ENCODE measurements around the gene ACVR1B. TPM values are rescaled to one million over a fixed set of nuclear protein-coding genes. Genes with fewer than 3 reads are reported as not detected.
A peak's percentile ranks its signal among the peaks of the same experiment; 100 is the strongest.

The ACVR1B gene
- total RNA-seq, 1 donor from 2014 or later = 13.8 TPM

DNA sequence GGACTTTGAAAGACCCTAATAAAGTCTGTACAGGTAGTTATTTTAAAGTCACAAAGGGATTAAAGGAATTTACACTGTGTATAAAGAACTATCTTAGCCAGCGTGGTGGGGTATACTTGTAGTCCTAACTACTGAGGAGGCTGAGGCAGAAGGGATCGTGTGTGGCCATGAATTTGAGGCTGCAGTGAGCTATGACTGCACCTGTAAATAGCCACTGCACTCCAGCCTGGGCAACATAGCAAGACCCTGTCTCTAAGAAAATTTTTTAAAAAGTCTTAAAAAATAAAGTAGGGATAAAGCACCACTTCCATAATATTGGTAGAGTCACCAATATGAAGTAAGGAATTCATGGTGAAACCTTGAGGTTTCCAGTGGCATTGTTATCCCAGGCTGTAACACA is 18.1 kb downstream of the ACVR1B start:
- TF ChIP-seq EZH2 (IDR thresholded peaks at IDR 0.05) (no peak), EZH2phosphoT487 (IDR thresholded peaks at IDR 0.05) (no peak)
- TF ChIP-seq, protein P1, sequence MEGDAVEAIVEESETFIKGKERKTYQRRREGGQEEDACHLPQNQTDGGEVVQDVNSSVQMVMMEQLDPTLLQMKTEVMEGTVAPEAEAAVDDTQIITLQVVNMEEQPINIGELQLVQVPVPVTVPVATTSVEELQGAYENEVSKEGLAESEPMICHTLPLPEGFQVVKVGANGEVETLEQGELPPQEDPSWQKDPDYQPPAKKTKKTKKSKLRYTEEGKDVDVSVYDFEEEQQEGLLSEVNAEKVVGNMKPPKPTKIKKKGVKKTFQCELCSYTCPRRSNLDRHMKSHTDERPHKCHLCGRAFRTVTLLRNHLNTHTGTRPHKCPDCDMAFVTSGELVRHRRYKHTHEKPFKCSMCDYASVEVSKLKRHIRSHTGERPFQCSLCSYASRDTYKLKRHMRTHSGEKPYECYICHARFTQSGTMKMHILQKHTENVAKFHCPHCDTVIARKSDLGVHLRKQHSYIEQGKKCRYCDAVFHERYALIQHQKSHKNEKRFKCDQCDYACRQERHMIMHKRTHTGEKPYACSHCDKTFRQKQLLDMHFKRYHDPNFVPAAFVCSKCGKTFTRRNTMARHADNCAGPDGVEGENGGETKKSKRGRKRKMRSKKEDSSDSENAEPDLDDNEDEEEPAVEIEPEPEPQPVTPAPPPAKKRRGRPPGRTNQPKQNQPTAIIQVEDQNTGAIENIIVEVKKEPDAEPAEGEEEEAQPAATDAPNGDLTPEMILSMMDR (IDR thresholded peaks at IDR 0.05) = no peak
- H3K27me3 Mint-ChIP-seq (ENCODE audit: insufficient read depth, low read depth) = no peaks in the 10 kb centered on the region
- no peak overlapping the region for H2AFZ ChIP-seq (replicated peaks)
- H3K36me3 Mint-ChIP-seq = peaks cover 12% of the 10 kb centered on the region
- no peak overlapping the region for H3K4me3 Mint-ChIP-seq
- peaks cover 76% of the 10 kb centered on the region for H3K79me2 ChIP-seq (ENCODE audit: low read depth)
- H3K27ac ChIP-seq = no peak overlapping the region
- peaks cover 6% of the 10 kb centered on the region for H3K9me3 ChIP-seq (ENCODE audit: low read depth)
- no peak overlapping the region for H3K9ac ChIP-seq
- H3K9me3 Mint-ChIP-seq = peaks cover 9% of the 10 kb centered on the region
- no peak for DNase-seq (ENCODE audit: low spot score)
- no peaks in the 10 kb centered on the region for H3K36me3 ChIP-seq
- H3K4me1 ChIP-seq = peaks cover 15% of the 10 kb centered on the region
- H3F3A ChIP-seq (ENCODE audit: low read depth) = no peaks in the 10 kb centered on the region
- H3K4me1 Mint-ChIP-seq = peaks cover 36% of the 10 kb centered on the region
- H3K4me3 ChIP-seq = no peak overlapping the region
- H3K27me3 ChIP-seq = no peaks in the 10 kb centered on the region
- H3K4me2 ChIP-seq = no peak overlapping the region
- no peak overlapping the region for H3K27ac Mint-ChIP-seq
- H4K20me1 ChIP-seq (ENCODE audit: low read depth) = peaks cover 66% of the 10 kb centered on the region

DNA sequence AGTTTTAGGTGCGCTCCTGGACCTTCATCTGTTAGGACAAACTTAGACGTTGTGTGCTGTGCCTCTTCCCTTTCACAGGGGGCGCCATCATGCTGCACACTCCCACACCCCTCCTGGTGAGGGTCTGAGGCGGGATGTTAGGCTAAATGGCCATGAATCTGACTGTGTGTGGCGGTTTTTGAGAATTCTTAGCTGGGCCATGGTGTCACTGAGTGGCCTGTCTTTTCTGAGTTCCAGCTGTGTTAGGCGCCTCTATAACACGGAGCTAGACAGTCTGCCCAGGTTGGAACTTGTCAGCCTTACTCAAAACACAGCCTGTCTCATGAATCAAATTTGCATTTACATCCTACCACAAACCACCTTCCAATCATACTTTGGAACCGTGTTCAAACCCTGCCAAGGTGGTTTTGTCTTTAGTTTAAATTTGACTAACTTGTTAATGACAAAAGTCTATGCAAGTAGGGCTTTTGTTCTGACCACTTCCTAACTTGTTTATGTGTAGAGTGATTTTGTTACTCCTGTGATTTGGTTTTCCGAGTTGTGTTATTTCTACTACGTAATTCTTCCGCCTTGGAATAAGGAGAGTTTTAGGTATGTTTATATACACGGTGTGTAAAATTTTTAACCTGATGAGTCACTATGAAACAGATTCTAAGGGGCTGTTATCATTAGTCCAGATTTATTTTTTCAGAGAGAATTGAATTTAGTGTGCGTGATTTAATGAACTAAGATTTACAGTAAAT is 19.6 kb downstream of the ACVR1B start:
- H3K27me3 ChIP-seq = no peaks in the 10 kb centered on the region
- no peak overlapping the region for H3K27ac ChIP-seq
- peak; percentile 65 for DNase-seq (ENCODE audit: low spot score)
- H3F3A ChIP-seq (ENCODE audit: low read depth) = no peaks in the 10 kb centered on the region
- no peak overlapping the region for H3K4me2 ChIP-seq
- H3K9me3 ChIP-seq (ENCODE audit: low read depth) = no peaks in the 10 kb centered on the region
- peaks cover 10% of the 10 kb centered on the region for H3K36me3 Mint-ChIP-seq
- no peak overlapping the region for H3K27ac Mint-ChIP-seq
- H3K27me3 Mint-ChIP-seq (ENCODE audit: insufficient read depth, low read depth) = no peaks in the 10 kb centered on the region
- H3K4me1 Mint-ChIP-seq = peaks cover 36% of the 10 kb centered on the region
- no peak overlapping the region for H2AFZ ChIP-seq (replicated peaks)
- peaks cover 78% of the 10 kb centered on the region for H4K20me1 ChIP-seq (ENCODE audit: low read depth)
- H3K9me3 Mint-ChIP-seq = peaks cover under 1% of the 10 kb centered on the region
- no peak overlapping the region for H3K4me3 ChIP-seq
- H3K4me1 ChIP-seq = peaks cover 15% of the 10 kb centered on the region
- no peaks in the 10 kb centered on the region for H3K36me3 ChIP-seq
- H3K4me3 Mint-ChIP-seq = no peak overlapping the region
- peaks cover 62% of the 10 kb centered on the region for H3K79me2 ChIP-seq (ENCODE audit: low read depth)
- TF ChIP-seq, protein P1 (IDR thresholded peaks at IDR 0.05) = peak; percentile 75
- TF ChIP-seq EZH2phosphoT487 (IDR thresholded peaks at IDR 0.05) = no peak
- no peak overlapping the region for H3K9ac ChIP-seq

DNA sequence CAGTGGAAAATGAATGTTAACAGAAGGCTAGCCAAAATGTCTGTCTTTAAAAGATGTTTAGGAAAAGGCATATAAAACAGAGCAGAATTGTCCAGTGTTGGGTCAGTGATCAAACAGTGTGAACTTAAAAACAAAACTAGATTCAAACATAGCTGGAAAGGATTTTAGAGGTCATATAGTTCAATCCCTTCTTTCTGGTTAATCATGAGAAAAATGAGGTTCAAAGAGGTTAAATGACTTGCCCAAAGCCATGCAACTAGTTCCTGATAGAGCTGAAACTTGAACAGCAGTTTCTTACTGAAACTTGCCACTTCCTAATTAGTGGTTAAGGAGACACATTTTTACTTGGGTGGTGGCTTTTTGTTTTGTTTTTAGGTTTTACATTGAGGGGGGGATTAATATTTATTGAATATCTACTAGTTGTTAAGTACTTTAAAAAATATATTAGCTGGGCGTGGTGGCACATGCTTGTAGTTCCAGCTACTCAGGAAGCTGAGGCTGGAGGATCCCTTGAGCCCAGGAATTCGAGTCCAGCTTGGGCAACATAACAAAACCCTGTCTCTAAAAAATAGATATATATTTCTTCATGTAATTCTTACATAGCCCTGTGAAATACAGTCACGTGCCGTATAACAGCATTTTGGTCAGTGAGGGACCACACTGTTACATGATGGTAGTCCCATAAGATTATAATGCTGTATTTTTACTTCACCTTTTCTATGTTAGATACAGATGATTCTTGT is 20.4 kb downstream of the ACVR1B start:
- H3K27ac ChIP-seq = no peak overlapping the region
- TF ChIP-seq, protein P1 (IDR thresholded peaks at IDR 0.05) = no peak
- no peak for TF ChIP-seq EZH2phosphoT487 (IDR thresholded peaks at IDR 0.05)
- no peak for TF ChIP-seq EZH2 (IDR thresholded peaks at IDR 0.05)
- no peak overlapping the region for H2AFZ ChIP-seq (replicated peaks)
- no peak overlapping the region for H3K4me3 ChIP-seq
- Mint-ChIP-seq H3K4me3 (no peak overlapping the region), H3K27ac (no peak overlapping the region), H3K4me1 (peaks cover 36% of the 10 kb centered on the region), H3K9me3 (no peaks in the 10 kb centered on the region), H3K36me3 (peaks cover 16% of the 10 kb centered on the region), H3K27me3 (ENCODE audit: insufficient read depth, low read depth) (no peaks in the 10 kb centered on the region)
- peaks cover 15% of the 10 kb centered on the region for H3K4me1 ChIP-seq
- no peak for DNase-seq (ENCODE audit: low spot score)
- no peaks in the 10 kb centered on the region for H3K27me3 ChIP-seq
- peaks cover 78% of the 10 kb centered on the region for H4K20me1 ChIP-seq (ENCODE audit: low read depth)
- no peak overlapping the region for H3K4me2 ChIP-seq
- H3K36me3 ChIP-seq = no peaks in the 10 kb centered on the region
- H3F3A ChIP-seq (ENCODE audit: low read depth) = no peaks in the 10 kb centered on the region
- H3K9ac ChIP-seq = no peak overlapping the region
- H3K9me3 ChIP-seq (ENCODE audit: low read depth) = no peaks in the 10 kb centered on the region
- peaks cover 54% of the 10 kb centered on the region for H3K79me2 ChIP-seq (ENCODE audit: low read depth)
